Gastrocnemius medialis (tissue), 4 donors: ENCODE measurements around the gene CERK. TPM values are rescaled to one million over a fixed set of nuclear protein-coding genes. Genes with fewer than 3 reads are reported as not detected.
A peak's percentile ranks its signal among the peaks of the same experiment; 100 is the strongest.

ENCODE experiments used
- ATAC-seq, 2 donors: fragments of 150-250 bp; one replicate each; pipeline ENCODE4 v1.9.1; 2016
- DNase-seq, 2 donors: peaks; one replicate each; pipeline ENCODE4 v3.0.0-alpha.2; 2019
- H3K27ac ChIP-seq, 4 donors: fragments of 200-600 bp; sonication (generic); 1 replicate in 1 of 4; 2 replicates in 3 of 4; pipeline ENCODE4 v1.5.1; 2016 to 2018; ENCODE audit warnings: mild to moderate bottlenecking in 2 of 4, moderate library complexity in 1 of 4
- H3K27me3 ChIP-seq, 3 donors: fragments of 200-600 bp; sonication (generic) in 2 of 3; 1 replicate in 1 of 3; 2 replicates in 2 of 3; pipeline versions ENCODE4 v1.5.1 to v1.6.0; 2016 to 2019; ENCODE audit warnings: mild to moderate bottlenecking in 1 of 3, moderate library complexity in 1 of 3
- H3K36me3 ChIP-seq, 2 donors: fragments of 200-600 bp; sonication (generic) in 1 of 2; one replicate each; pipeline ENCODE4 v1.5.1; 2017 to 2018
- H3K4me1 ChIP-seq, 2 donors: fragments of 200-600 bp; sonication (generic) in 1 of 2; one replicate each; pipeline ENCODE4 v1.5.1; 2016 to 2017; ENCODE audit warnings: mild to moderate bottlenecking in 2 of 2
- H3K4me3 ChIP-seq, 4 donors: fragments of 200-600 bp; sonication (generic) in 3 of 4; 1 replicate in 1 of 4; 2 replicates in 3 of 4; pipeline ENCODE4 v1.5.1; 2016 to 2019; ENCODE audit warnings: mild to moderate bottlenecking in 2 of 4
- H3K9me3 ChIP-seq, 3 donors: fragments of 200-600 bp; sonication (generic) in 2 of 3; 1 replicate in 1 of 3; 2 replicates in 2 of 3; pipeline ENCODE4 v1.5.1; 2016 to 2019
- CTCF ChIP-seq, 5 experiments: fragments of 450-650 bp in 3 of 5; fragments of 200-600 bp in 2 of 5; sonication (generic) in 2 of 5; IDR thresholded peaks in 4 of 5; conservative IDR thresholded peaks in 1 of 5; 1 replicate in 4 of 5; 2 replicates in 1 of 5; pipeline ENCODE4 v1.5.1; 2016 to 2019; ENCODE audit warnings: antibody characterized with exemption in 5 of 5, mild to moderate bottlenecking in 3 of 5, moderate library complexity in 3 of 5
- POLR2A ChIP-seq, 2 donors: fragments of 450-650 bp; IDR thresholded peaks; one replicate each; pipeline ENCODE4 v1.6.1; 2017; ENCODE audit warnings: antibody characterized with exemption in 2 of 2, mild to moderate bottlenecking in 2 of 2, moderate library complexity in 2 of 2
- in situ Hi-C, 4 donors: fragments of 200-750 bp; cut with MboI; loops; one replicate each; pipeline versions ENCODE4 v1.15.0 to v1.8.0; 2017; ENCODE audit warnings: low sequenced_read_pairs in 4 of 4
- intact Hi-C: fragments of 100-400 bp; cut with DNase I; formaldehyde crosslinking; loops from one replicate; pipeline ENCODE4 v1.15.1; 2023; ENCODE audit warnings: low total_unique reads
- total RNA-seq, 4 donors: library from RNA; depleted of rRNA; stranded (reverse); fragments of >200 nt; gene quantifications; one replicate each; pipeline versions ENCODE4 v1.1.0 to v1.2.3, GENCODE V29; 2016

CERK gene
- total RNA-seq, 4 donors from 2014 or later: 32.7 to 38.7 (median 34.8) TPM

GRCh38 chr22:46687048-46687444 lies 51.0 kb downstream of the CERK start:
- intact Hi-C loops (no loop called here), in situ Hi-C loops (loop anchor here in 1 of 4 donors (25.0 kb wide), 1 partner anchor 125 kb away; no protein-coding TSS in a partner anchor)
- DNase-seq (no peak), ATAC-seq (no peak)
- no peaks in the 10 kb centered on the region for H3K9me3 ChIP-seq
- H3K4me1 ChIP-seq: peaks cover 0 to 6% of the 10 kb centered on the region in 2 donors
- no peak overlapping the region for H3K4me3 ChIP-seq
- H3K27ac ChIP-seq: peak overlapping the region in 3 of 4 donors; percentile 60 to 70 (median 67)
- no peaks in the 10 kb centered on the region for H3K27me3 ChIP-seq
- H3K36me3 ChIP-seq: peaks cover 0 to 60% of the 10 kb centered on the region in 2 donors
- TF ChIP-seq CTCF (IDR thresholded peaks at IDR 0.05 in 4 of 5, conservative IDR thresholded peaks at IDR 0.05 in 1 of 5) (no peak), POLR2A (IDR thresholded peaks at IDR 0.05) (no peak)

DNA sequence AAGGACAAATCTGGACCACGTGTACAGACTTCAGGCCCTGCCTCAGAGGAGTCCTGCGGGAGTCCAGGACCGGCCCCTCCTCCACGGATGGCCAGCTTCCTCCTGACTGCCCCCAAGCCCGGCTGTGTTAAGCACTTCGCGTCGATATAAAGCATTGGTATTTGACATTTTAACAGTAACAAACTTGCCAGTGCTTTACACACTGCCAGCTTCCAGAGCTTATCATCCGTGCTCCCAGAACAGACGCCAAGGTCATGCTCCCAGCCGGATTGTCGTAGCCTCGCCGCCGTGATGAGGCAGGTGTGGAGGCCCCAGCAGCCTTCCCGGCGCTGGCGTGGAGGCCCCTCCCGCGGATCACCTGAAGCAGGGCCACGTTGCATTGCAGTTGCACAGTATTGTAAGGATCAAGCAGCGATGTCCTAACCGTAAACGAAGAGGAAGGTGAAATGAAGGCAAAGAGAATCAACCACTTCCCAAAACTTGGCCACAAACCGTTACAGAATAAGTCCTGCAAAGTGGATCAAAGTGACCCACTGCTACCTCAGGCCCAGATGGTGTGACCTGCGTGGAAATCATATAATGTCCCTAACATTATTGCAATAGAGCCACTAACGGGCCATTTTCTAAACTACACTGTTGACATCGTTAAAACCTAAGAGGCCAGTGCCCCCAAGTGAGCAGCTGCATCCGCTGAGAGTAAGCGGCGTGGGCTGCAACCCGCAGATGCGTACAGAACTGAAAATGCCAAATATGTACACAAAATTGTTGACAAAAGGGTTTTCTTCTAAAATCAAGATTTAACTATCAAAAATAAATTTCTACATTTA lies 51.6 kb downstream of the CERK start:
- intact Hi-C loops: no loop called here
- H3K27me3 ChIP-seq: no peaks in the 10 kb centered on the region
- peak overlapping the region; percentile 40 to 70 (median 64) for H3K27ac ChIP-seq
- ATAC-seq (no peak), DNase-seq (no peak)
- no peaks in the 10 kb centered on the region for H3K9me3 ChIP-seq
- in situ Hi-C loops: loop anchor here in 1 of 4 donors (25.0 kb wide), 1 partner anchor 124 kb away; no protein-coding TSS in a partner anchor
- H3K4me3 ChIP-seq: no peak overlapping the region
- peaks cover 0 to 56% of the 10 kb centered on the region in 2 donors for H3K36me3 ChIP-seq
- H3K4me1 ChIP-seq: peaks cover 0 to 6% of the 10 kb centered on the region in 2 donors
- TF ChIP-seq POLR2A (IDR thresholded peaks at IDR 0.05): no peak
- no peak for TF ChIP-seq CTCF (IDR thresholded peaks at IDR 0.05 in 4 of 5, conservative IDR thresholded peaks at IDR 0.05 in 1 of 5)

DNA sequence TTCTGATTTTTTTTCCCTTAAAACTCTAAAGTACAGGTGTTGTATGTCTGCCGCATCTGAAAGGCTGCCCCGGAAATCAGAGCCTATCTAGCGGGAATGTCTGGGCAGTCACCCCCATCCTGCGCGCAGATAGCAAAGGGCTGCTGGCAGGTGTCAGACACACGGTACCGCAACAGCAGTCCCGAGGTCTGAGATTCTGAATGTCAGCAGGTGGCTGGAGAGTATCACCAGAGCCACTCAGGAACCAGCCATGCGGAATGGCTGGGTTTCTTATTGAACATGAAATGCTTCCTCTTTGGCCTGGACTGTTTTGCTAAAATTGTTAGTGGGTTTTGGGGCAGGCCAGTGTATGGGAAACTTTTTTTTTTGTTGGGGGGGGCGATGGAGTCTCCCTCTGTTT lies 53.3 kb downstream of the CERK start:
- Histone ChIP-seq H3K4me3 (no peak overlapping the region), H3K27ac (peak overlapping the region; percentile 30 to 70 (median 64)), H3K4me1 (peaks cover 0 to 6% of the 10 kb centered on the region in 2 donors), H3K36me3 (peaks cover 0 to 38% of the 10 kb centered on the region in 2 donors), H3K9me3 (no peaks in the 10 kb centered on the region), H3K27me3 (no peaks in the 10 kb centered on the region)
- TF ChIP-seq POLR2A (IDR thresholded peaks at IDR 0.05) (no peak), CTCF (IDR thresholded peaks at IDR 0.05 in 4 of 5, conservative IDR thresholded peaks at IDR 0.05 in 1 of 5) (no peak)
- in situ Hi-C loops (loop anchor here in 1 of 4 donors (25.0 kb wide), 1 partner anchor 122 kb away; no protein-coding TSS in a partner anchor), intact Hi-C loops (no loop called here)
- DNase-seq (no peak), ATAC-seq (peak in 1 of 2 donors; percentile 26)

- Histone ChIP-seq H3K27ac (no peak overlapping the region), H3K27me3 (no peaks in the 10 kb centered on the region), H3K4me1 (peaks cover 5 to 9% of the 10 kb centered on the region in 2 donors), H3K9me3 (no peaks in the 10 kb centered on the region), H3K4me3 (no peak overlapping the region), H3K36me3 (peaks cover 0 to 21% of the 10 kb centered on the region in 2 donors)
- TF ChIP-seq CTCF (IDR thresholded peaks at IDR 0.05 in 4 of 5, conservative IDR thresholded peaks at IDR 0.05 in 1 of 5): no peak
- TF ChIP-seq POLR2A (IDR thresholded peaks at IDR 0.05): no peak
- no peak for ATAC-seq
- in situ Hi-C loops: loop anchor here in 1 of 4 donors (25.0 kb wide), 1 partner anchor 120 kb away; no protein-coding TSS in a partner anchor
- intact Hi-C loops: no loop called here
- no peak for DNase-seq
Observed at GRCh38 chr22:46682011-46682731, 55.9 kb downstream of the CERK start.
